Endothelial cell of umbilical vein (primary cell): Measurements from ENCODE around the gene PELI3. TPM values are rescaled to one million over a fixed set of nuclear protein-coding genes. Genes with fewer than 3 reads are reported as not detected.

Experiments used
- BruUV-seq: library from RNA; stranded (reverse); fragments of 400-500 nt; replicated peaks from 2 replicates; lab custom pipeline; 2021; lab: Mats Ljungman, UMichigan
- CTCF ChIA-PET: fragments of 300-600, 350-600 bp; sonication (Branson Sonifier 250); formaldehyde crosslinking; loops from one replicate; lab custom pipeline; 2021; ENCODE audit warnings: antibody characterized with exemption, inconsistent platforms; lab: Charles Lee
- POLR2A ChIA-PET: fragments of 300-600, 350-600 bp; sonication (Branson Sonifier 250); formaldehyde crosslinking; loops from one replicate; lab custom pipeline; 2021; ENCODE audit warnings: antibody characterized with exemption, inconsistent platforms; lab: Charles Lee
- DNase-seq: peaks from one replicate; pipeline ENCODE4 v3.0.0-alpha.2; 2011; ENCODE audit warnings: low read depth, low spot score
- FAIRE-seq: peaks from 2 replicates; lab custom pipeline; 2011; peaks lifted over from hg19 to GRCh38; lab: Jason Lieb, UNC
- H2AFZ ChIP-seq: 2 replicates; pipeline ENCODE4 v1.6.0; 2012; ENCODE audit warnings: low read depth, low read length, control low read depth, inconsistent platforms
- H3K27ac ChIP-seq: 2 replicates; pipeline ENCODE4 v1.5.1; 2011; ENCODE audit warnings: low read depth, mild to moderate bottlenecking, control low read depth, low read length, moderate library complexity; ENCODE audit not compliant: insufficient read depth
- H3K27me3 ChIP-seq, 2 experiments: 2 replicates each; pipeline versions ENCODE4 v1.6.0 to v1.6.1; 2011; ENCODE audit warnings: low read length in 2 of 2, mixed read lengths in 1 of 2; ENCODE audit not compliant: control insufficient read depth in 2 of 2, insufficient read depth in 2 of 2
- H3K36me3 ChIP-seq, 2 experiments: 2 replicates in 1 of 2; 3 replicates in 1 of 2; pipeline ENCODE4 v1.5.1; 2011; ENCODE audit warnings: low read length in 2 of 2, mild to moderate bottlenecking in 1 of 2, moderate library complexity in 1 of 2; ENCODE audit not compliant: control insufficient read depth in 2 of 2, insufficient read depth in 2 of 2; ENCODE audit errors: extremely low read depth in 1 of 2
- H3K4me1 ChIP-seq: 3 replicates; pipeline ENCODE4 v1.5.1; 2011; ENCODE audit warnings: mild to moderate bottlenecking, low read length; ENCODE audit not compliant: control insufficient read depth, insufficient read depth; ENCODE audit errors: extremely low read depth
- H3K4me2 ChIP-seq: 2 replicates; pipeline ENCODE4 v1.6.1; 2011; ENCODE audit warnings: low read length, control low read depth, mixed read lengths; ENCODE audit not compliant: insufficient read depth
- H3K4me3 ChIP-seq, 3 experiments: fragments of 200-600 bp in 1 of 3; sonication (generic), shearing (Covaris generic) in 1 of 3; replicated peaks in 1 of 3; 2 replicates each; pipeline ENCODE4 v1.5.1; 2011 to 2016; ENCODE audit warnings: control low read depth in 3 of 3, low read length in 3 of 3, mild to moderate bottlenecking in 2 of 3, inconsistent platforms in 1 of 3, low read depth in 1 of 3, moderate library complexity in 1 of 3; ENCODE audit not compliant: insufficient read depth in 1 of 3
- H3K79me2 ChIP-seq: 2 replicates; pipeline ENCODE4 v1.6.0; 2012; ENCODE audit warnings: low read length, inconsistent platforms; ENCODE audit not compliant: control insufficient read depth, insufficient read depth
- H3K9ac ChIP-seq: replicated peaks from 2 replicates; pipeline ENCODE3; 2011; ENCODE audit warnings: low read length, control low read depth; ENCODE audit not compliant: insufficient read depth; ENCODE audit errors: extremely low read depth
- H3K9me1 ChIP-seq: replicated peaks from 3 replicates; pipeline ENCODE4 v1.6.0; 2011; ENCODE audit warnings: mild to moderate bottlenecking, low read length; ENCODE audit not compliant: control insufficient read depth, insufficient read depth; ENCODE audit errors: extremely low read depth
- H3K9me3 ChIP-seq: replicated peaks from 2 replicates; pipeline ENCODE4 v1.5.1; 2012; ENCODE audit warnings: low read length, inconsistent platforms; ENCODE audit not compliant: control insufficient read depth, insufficient read depth
- H4K20me1 ChIP-seq: replicated peaks from 2 replicates; pipeline ENCODE3; 2011; ENCODE audit warnings: mild to moderate bottlenecking, low read length; ENCODE audit not compliant: control insufficient read depth, insufficient read depth; ENCODE audit errors: extremely low read depth
- EZH2 ChIP-seq: IDR thresholded peaks from 2 replicates; pipeline ENCODE4 v1.6.1; 2012; ENCODE audit warnings: borderline replicate concordance, low read depth, mild to moderate bottlenecking, moderate library complexity, low read length, inconsistent platforms; ENCODE audit not compliant: severe bottlenecking
- GATA2 ChIP-seq: IDR thresholded peaks from 2 replicates; pipeline ENCODE4 v1.7.0; 2011; ENCODE audit warnings: low read depth, mild to moderate bottlenecking, moderate library complexity, mixed read lengths, low read length; ENCODE audit not compliant: insufficient read length, insufficient read depth
- JUN ChIP-seq: IDR thresholded peaks from 2 replicates; pipeline ENCODE4 v1.6.1; 2011; ENCODE audit warnings: borderline replicate concordance, low read depth; ENCODE audit not compliant: insufficient read length, insufficient read depth
- MYC ChIP-seq: IDR thresholded peaks from one replicate; pipeline ENCODE4 v1.6.1; 2011; ENCODE audit warnings: mild to moderate bottlenecking, low read depth, low read length
- POLR2A ChIP-seq: IDR thresholded peaks from 2 replicates; pipeline ENCODE4 v1.6.1; 2012; ENCODE audit warnings: low read depth, mild to moderate bottlenecking, control low read depth, low read length
- POLR2AphosphoS5 ChIP-seq: IDR thresholded peaks from 2 replicates; pipeline ENCODE4 v1.6.1; 2012; ENCODE audit warnings: low read depth, mild to moderate bottlenecking, control low read depth, low read length, moderate library complexity; ENCODE audit not compliant: insufficient read depth
- dilution Hi-C: fragments of 300-500 bp; cut with MboI; formaldehyde crosslinking; loops from one replicate; pipeline ENCODE4 v1.15.0; 2019; ENCODE audit warnings: low sequenced_read_pairs; ENCODE audit not compliant: extremely low pct_ligation_motif_present
- intact Hi-C: fragments of 100-400 bp; cut with micrococcal nuclease; formaldehyde crosslinking; loops from one replicate; pipeline ENCODE4 v1.10.0; 2022
- polyA plus RNA-seq, 4 experiments: library from polyadenylated mRNA; depleted of rRNA in 3 of 4; stranded (reverse) in 3 of 4; unstranded in 1 of 4; fragments of >200 nt; gene quantifications; 2 replicates each; pipeline versions ENCODE4 v1.2.1 to v1.2.3, GENCODE V29; 2011 to 2012; ENCODE audit warnings: missing spikeins in 1 of 4
- total RNA-seq: library from RNA; stranded (reverse); gene quantifications from 2 replicates; pipeline ENCODE4 v1.2.3, GENCODE V29; 2021
- TF ChIP-seq, protein P1 (sequence below): IDR thresholded peaks from 2 replicates; pipeline ENCODE4 v1.6.1; 2011; ENCODE audit not compliant: insufficient read depth, insufficient read length
- TF ChIP-seq, protein P2 (sequence below), 2 donors: IDR thresholded peaks; 1 replicate in 1 of 2; 2 replicates in 1 of 2; pipeline ENCODE4 v1.5.1; 2011; ENCODE audit warnings: low read length in 2 of 2, mild to moderate bottlenecking in 2 of 2, moderate library complexity in 2 of 2, control low read depth in 1 of 2, inconsistent platforms in 1 of 2, low read depth in 1 of 2; ENCODE audit not compliant: insufficient read depth in 1 of 2; ENCODE audit errors: extremely low read depth in 1 of 2

Gene PELI3
- total and polyA plus RNA-seq, 2 donors (not counting 3 experiments of a cell fraction or from before 2014, with no cell fraction given) = 2.8 to 2.9 TPM

DNA sequence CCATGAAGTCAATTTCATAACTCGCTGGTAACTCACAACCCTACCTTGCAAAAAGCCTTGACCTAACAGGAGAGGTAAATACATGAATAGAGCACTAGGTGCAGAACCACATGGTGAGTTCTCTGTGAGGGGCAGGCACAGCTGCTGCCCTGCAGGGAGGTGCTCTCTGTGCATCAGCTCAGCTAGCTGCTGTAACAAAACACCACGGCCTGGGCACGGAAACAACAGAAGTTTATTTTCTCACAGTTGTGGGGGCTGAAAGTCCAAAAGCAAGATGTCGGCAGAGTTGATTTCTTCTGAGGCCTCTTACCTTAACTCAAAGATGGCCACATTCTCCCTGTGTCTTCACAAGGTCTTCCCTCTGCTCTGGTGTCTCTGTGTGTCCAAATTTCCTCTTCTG is 15.0 kb upstream of the PELI3 start:
- H3K27me3 ChIP-seq = peaks cover 5 to 9% of the 10 kb centered on the region in 2 experiments
- H3K79me2 ChIP-seq = no peaks in the 10 kb centered on the region
- no peak overlapping the region for H3K4me2 ChIP-seq
- no peaks in the 10 kb centered on the region for H3K9me1 ChIP-seq
- DNase-seq (no peak), FAIRE-seq (no peak)
- ChIA-PET CTCF (no interaction called here), POLR2A (no interaction called here)
- TF ChIP-seq GATA2 (no peak), MYC (no peak), POLR2A (no peak)
- BruUV-seq = no TSS peak
- intact Hi-C loops (no loop called here), dilution Hi-C loops (no loop called here)
- H3K27ac ChIP-seq = no peak overlapping the region
- no peak overlapping the region for H3K9ac ChIP-seq
- H4K20me1 ChIP-seq = no peaks in the 10 kb centered on the region
- H3K4me3 ChIP-seq = no peak overlapping the region
- no peaks in the 10 kb centered on the region for H3K9me3 ChIP-seq
- no peak overlapping the region for H2AFZ ChIP-seq
- no peaks in the 10 kb centered on the region for H3K36me3 ChIP-seq
- no peaks in the 10 kb centered on the region for H3K4me1 ChIP-seq

DNA sequence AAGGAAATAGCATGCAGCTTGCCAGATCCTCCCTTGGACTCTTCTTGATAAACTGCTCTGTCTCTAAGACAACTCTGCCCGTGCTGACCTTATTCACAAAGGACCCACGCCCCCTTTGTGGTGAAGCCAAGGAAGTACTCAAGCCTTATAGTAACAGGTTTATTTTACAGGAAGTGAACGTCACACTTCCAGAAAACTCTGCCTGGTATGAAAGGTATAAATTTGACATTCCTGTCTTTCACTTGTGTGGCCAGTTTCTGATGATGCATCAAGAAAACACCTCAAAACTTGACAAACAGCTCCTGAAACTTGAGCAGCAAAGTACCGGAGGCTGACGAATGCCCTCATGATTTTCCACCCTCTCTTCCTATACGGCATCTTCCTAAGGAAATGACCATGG is 12.5 kb upstream of the PELI3 start:
- Histone ChIP-seq H3K27ac (no peak overlapping the region), H3K4me1 (no peaks in the 10 kb centered on the region), H2AFZ (no peak overlapping the region), H3K79me2 (no peaks in the 10 kb centered on the region), H3K4me3 (no peak overlapping the region), H3K27me3 (peaks cover 7 to 10% of the 10 kb centered on the region in 2 experiments), H3K36me3 (no peaks in the 10 kb centered on the region), H4K20me1 (no peaks in the 10 kb centered on the region), H3K9me1 (no peaks in the 10 kb centered on the region), H3K9me3 (no peaks in the 10 kb centered on the region), H3K9ac (no peak overlapping the region), H3K4me2 (no peak overlapping the region)
- no peak for DNase-seq
- BruUV-seq = no TSS peak
- TF ChIP-seq EZH2 (no peak), MYC (no peak), JUN (no peak), GATA2 (no peak), POLR2AphosphoS5 (no peak), POLR2A (no peak)
- TF ChIP-seq, protein P1, sequence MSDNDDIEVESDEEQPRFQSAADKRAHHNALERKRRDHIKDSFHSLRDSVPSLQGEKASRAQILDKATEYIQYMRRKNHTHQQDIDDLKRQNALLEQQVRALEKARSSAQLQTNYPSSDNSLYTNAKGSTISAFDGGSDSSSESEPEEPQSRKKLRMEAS = no peak
- TF ChIP-seq, protein P2, sequence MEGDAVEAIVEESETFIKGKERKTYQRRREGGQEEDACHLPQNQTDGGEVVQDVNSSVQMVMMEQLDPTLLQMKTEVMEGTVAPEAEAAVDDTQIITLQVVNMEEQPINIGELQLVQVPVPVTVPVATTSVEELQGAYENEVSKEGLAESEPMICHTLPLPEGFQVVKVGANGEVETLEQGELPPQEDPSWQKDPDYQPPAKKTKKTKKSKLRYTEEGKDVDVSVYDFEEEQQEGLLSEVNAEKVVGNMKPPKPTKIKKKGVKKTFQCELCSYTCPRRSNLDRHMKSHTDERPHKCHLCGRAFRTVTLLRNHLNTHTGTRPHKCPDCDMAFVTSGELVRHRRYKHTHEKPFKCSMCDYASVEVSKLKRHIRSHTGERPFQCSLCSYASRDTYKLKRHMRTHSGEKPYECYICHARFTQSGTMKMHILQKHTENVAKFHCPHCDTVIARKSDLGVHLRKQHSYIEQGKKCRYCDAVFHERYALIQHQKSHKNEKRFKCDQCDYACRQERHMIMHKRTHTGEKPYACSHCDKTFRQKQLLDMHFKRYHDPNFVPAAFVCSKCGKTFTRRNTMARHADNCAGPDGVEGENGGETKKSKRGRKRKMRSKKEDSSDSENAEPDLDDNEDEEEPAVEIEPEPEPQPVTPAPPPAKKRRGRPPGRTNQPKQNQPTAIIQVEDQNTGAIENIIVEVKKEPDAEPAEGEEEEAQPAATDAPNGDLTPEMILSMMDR (IDR thresholded peaks at IDR 0.05; ENCODE audit: extremely low read depth in 1 of 2, insufficient read depth in 1 of 2, low read depth in 1 of 2, low read length in 2 of 2) = no peak
- FAIRE-seq = no peak
- ChIA-PET CTCF (interaction anchor here (0.7 to 1.3 kb wide), 2 partner anchors 21 to 224 kb away, joined by 3 read pairs; no protein-coding TSS in a partner anchor), POLR2A (no interaction called here)
- dilution Hi-C loops (no loop called here), intact Hi-C loops (no loop called here)
